Body of pancreas (tissue), 4 donors: Measurements from ENCODE around the gene QRICH1.

Experiments
- CTCF ChIP-seq, 7 experiments: fragments of 450-650 bp in 4 of 7; fragments of 200-600 bp in 3 of 7; sonication (generic) in 3 of 7; IDR thresholded peaks; one replicate each; pipeline ENCODE4 v1.5.1; 2016 to 2019; ENCODE audit warnings: antibody characterized with exemption in 7 of 7
- POLR2A ChIP-seq, 3 donors: fragments of 450-650 bp; IDR thresholded peaks; one replicate each; pipeline ENCODE4 v1.6.1; 2016; ENCODE audit warnings: antibody characterized with exemption in 3 of 3, mild to moderate bottlenecking in 2 of 3

- TF ChIP-seq CTCF (IDR thresholded peaks at IDR 0.05) = no peak
- TF ChIP-seq POLR2A (IDR thresholded peaks at IDR 0.05) = no peak
Observed at GRCh38 chr3:49034650-49035049, 59.2 kb downstream of the QRICH1 start.
